Fibroblast of gingiva (primary cell): ENCODE measurements around the gene SMARCA2.

Experiments used
- DNase-seq: peaks from one replicate; pipeline ENCODE4 v3.0.0-alpha.2; 2011; ENCODE audit warnings: low read depth

SMARCA2 gene

DNA sequence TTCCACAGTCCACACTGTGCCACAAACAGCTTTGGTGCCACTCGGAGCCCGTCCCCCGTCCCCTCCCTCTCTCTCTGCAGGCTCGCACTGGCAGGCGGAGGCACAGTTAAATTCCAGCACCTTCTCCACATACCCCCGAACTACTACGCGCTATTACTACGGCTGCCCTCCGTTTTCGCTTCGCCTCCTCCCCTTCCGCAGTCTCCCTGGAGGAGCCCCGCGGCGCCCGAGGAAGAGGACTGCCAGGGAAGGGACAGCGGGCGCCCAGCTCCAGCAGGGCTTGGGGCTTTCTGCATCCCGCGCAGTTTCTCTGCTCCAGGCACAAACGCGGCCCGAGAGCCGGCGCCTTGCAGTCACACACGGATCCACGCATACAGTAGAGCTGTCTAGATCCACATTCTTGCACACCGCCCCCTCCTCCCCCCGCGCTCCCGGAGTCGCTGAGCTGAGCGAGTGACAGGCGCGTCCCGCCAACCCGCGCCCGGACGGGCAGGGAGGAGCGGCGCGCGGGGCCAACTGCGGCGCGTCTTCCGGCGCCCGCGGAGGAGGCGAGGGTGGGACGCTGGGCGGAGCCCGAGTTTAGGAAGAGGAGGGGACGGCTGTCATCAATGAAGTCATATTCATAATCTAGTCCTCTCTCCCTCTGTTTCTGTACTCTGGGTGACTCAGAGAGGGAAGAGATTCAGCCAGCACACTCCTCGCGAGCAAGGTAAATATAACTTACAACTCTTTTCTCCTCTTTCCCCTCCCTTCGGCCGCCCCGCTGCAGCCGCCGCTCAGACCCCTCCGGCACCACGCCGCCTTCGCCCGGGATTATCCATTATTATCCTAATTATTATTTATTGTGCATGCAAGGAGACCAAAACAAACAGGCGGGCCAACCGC, at the start of gene SMARCA2:
TSS of gene SMARCA2 (plus strand) at position 652 of the 885 bp plus-strand sequence. CDS start 13,676 bp downstream, outside the sequence.
- DNase-seq, result peak; percentile 97

DNA sequence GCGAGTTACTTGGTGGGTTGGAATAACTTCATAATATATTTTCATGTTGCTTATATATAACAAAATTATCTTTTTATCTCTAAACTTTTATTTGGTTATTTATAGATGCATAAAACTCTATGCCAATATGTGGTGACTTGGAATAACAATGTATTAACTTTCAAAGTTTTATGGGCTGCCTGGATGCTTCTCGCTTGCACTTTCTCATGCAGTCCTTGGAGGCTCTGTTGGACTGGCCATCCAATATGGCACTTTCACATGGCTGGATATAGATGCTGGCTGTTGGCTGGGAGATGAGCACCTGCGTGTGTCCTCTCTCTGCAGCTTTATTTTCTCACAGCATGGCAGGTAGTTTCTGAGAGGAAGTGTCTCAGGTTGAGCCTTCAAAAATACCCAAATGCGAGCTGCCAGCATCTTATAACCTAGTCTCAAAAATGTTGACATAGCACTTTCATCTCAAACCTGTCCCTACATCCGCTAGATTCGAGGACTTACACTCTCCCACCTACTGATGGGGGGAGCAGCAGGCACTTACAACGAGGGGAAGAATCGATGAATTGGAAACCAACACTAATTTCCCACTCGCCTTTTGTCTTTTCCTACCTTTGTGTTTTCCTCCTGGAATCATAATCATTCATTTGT, 48.3 kb upstream of the SMARCA2 start:
- DNase-seq, result no peak

DNA sequence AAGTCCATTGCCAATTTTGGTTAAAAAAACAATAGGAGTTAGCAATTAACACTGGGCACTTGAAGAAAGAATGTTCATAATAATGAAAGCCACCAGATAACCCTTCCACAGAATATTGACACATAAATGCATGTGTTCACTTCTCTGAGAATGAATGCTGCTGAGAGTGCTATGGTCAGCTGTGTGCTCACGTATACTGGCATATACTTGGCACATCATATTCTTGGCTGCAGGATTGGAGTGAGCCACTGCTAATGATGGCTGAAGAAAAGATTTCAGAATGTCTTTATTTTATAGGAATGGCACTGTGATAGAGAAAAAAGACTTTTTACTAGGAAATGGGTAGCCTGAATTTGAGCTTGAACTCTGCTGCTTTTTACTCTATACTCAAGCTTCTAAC, 46.0 kb upstream of the SMARCA2 start:
- DNase-seq, result no peak

DNA sequence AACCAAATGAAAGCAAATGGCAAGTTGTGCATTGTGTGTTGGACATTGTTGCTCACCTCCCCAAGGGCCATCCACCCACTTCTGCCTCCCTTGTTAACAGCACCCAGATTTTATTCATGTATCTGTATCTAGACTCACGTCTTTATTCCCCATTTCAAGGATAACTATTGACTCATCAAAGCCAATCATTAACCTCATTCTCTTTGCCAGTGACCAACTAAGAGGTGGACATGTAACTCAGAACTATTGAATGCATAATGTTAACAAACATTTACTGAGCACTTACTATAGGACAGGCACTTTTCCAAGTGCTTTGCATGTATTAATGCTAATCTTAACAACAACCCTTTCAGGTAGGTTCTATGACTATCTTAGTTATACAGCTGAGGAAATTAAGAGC, 45.2 kb upstream of the SMARCA2 start:
- no peak for DNase-seq

DNA sequence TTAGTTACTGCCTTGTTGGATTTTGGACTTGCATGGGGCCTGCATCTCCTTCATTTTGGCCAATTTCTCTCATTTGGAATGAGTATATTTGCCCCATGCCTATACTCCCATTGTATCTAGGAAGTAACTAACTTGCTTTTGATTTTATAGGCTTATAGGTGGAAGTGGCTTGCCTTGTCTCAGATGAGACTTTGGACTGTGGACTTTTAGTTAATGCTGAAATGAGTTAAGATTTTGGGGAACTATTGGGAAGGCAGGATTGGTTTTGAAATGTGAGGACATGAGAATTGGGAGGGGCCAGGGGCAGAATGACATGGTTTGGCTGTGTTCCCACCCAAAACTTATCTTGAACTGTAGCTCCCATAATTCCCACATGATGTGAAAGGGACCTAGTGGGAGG, 42.5 kb upstream of the SMARCA2 start:
- DNase-seq, result no peak

DNA sequence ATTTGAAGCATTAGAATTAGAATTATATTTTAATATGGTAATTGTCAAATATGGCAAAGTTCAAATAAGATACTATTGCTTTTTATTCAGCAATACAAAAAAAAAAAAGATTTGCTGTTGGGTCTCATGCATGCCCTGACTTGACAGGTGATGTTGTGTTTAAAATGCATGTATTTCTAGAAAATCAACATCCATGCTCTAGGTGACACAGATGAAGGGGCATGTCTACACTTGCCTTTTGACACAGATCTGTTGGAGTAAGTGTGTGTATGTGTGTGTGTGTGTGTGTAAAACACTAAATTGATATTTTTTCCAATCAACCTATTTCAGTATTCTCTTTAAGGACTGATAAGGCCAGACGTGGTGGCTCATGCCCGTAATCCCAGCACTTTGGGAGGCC, 38.1 kb upstream of the SMARCA2 start:
- no peak for DNase-seq

DNA sequence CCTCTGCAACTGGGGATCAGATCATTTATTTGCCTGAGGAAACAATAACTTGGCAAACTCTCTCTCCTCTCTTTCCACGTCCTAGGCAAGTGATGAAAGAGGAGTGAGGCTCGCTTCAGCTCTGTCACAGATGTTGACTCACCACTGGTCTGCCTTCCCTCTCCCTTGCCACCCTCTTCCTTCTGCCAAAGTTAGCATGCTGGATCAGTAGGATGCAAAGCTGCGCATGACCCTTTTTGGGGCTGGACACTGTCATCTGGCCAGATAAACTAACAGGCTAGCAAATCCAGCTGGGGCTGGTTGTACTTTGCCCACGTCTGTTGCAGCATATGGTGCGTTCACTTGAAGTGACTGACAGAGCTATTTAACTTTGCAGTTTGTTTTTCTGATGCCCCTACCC, 36.2 kb upstream of the SMARCA2 start:
- DNase-seq, result peak; percentile 92

DNA sequence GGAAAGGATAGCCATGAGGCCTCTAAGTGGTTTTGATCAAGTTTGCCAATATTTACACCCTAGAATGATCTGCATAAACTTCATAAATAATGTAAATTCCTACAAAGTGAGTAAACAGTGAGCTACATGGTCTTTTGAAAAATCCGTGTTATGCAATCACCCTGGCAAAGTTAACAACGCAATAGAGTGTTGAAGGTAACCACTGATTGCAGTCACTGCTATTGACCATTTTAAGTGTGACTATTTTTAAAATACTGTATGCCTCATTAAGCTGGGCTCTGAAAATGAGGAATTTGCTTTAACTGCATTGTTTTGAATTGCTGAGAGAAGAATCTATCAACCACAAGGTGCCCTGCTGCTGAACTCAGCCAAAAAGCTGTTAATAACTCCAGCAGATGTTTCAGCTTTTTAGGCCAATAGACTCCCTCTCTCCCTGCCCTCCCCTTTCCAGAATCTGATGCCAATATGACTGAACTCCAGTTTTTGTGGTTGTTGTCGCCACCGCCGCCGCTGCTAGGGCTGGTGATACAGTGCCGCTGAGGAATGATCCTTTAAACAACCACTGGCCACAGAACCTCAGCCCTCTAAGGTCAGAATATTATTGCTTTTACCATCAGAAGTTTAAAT, 35.3 kb upstream of the SMARCA2 start:
- peak; percentile 91 for DNase-seq

DNA sequence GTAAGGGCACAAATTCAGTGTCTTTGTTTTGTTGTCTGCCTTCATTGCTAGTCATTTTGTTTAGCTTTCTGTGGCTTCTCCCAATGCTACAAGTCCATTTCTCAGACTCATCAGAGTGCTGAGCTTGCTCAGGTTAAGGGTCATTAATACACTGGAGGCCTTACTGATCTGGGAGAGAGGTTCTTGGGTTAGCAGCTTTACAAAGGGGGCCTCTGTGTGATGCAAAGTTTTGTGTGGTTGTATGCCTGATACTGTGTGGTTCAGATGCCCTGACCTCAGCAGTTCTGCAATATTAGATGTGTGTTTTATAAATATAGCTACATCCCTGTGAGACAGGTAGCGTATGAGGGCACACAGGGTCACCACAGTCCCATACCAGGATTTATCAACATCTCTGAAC, 34.8 kb upstream of the SMARCA2 start:
- DNase-seq, result no peak

DNA sequence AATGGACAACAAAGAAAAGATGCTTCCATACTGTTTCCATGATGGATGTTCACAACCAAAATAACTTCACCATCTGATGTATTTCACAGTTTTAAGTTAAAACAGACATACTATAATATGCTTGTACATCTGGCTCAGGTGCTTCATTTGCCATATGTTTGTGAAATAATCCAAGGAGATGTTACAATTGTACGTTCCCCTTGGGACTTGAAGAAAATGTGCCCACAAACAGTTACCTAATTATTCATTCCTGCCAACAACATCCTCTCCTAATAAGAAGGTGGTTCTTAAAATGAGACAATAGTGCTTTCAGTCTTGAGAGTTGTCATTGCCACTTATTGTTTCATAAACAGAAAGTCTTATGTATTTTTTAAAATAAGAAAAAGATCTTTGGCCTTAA, 33.1 kb upstream of the SMARCA2 start:
- DNase-seq, result no peak

DNA sequence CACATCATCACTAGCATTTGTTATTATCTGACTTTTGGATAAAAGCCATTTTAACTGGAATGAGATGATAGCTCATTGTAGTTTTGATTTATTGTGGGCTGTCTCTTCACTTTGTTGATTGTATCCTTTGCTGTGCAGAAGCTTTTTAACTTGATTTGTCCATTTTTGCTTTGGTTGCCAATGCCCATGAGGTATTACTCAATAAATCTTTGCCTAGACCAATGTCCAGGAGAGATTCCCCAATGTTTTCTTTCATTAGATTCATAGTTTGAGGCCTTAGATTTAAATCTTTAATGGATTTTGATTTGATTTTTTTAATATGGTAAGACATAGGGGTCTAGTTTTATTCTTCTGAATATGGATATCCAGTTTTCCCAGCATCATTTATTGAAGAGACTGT, 28.8 kb upstream of the SMARCA2 start:
- no peak for DNase-seq

DNA sequence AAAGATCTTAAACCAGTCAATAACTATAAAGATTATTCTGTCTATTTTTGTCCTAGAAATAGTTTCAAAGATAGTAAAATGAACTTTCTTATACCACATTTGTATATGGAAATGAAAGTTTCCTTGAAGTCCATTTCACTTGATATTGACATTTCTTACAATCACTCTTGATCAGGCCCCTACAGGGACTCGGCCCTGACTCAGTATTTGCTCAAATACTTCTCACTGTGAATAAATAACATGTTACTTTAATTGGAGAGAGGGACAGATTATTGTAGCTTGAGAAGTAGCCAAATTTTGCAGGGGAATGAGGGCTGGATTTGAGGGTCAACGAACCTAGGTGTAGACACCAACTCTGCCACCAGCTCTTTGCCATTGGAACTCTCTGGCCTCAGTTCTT, 25.6 kb upstream of the SMARCA2 start:
- DNase-seq, result no peak

DNA sequence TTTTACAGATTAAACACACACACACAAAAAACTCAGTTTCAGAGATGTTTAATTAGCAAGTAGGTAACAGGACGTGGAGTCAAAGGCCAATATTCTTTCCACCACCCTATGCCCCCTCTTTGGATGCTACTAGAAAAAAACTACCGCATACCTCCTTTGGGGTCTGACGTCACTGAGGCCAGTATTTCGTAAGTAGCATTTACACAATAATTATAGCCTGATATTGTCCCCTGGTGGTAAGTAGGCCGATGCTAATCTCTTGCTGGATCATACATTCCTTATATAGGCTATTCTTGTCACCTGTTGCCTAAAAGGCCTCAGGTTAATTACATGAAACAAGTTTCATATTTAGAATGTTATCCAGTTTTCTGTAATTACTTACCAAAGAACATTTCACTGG, 21.0 kb upstream of the SMARCA2 start:
- no peak for DNase-seq

DNA sequence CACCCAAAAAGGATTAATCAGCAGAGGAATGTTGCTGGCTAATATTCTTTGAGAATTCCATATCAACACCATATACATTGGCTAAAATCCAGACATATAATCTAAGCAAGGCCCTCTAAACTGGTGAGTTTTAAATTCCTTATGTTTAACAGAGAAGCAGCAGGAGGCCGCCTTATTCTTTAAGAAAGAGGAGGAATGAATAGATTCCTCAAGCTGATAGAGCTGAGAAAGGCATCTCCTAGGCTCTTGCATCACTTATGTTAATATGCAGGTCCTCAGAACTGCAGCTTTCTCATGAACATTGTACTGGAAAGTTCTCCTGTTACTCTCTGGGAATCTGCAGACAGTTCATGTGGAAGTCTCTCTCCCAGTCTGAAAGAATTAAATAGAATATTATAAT, 20.1 kb upstream of the SMARCA2 start:
- no peak for DNase-seq

DNA sequence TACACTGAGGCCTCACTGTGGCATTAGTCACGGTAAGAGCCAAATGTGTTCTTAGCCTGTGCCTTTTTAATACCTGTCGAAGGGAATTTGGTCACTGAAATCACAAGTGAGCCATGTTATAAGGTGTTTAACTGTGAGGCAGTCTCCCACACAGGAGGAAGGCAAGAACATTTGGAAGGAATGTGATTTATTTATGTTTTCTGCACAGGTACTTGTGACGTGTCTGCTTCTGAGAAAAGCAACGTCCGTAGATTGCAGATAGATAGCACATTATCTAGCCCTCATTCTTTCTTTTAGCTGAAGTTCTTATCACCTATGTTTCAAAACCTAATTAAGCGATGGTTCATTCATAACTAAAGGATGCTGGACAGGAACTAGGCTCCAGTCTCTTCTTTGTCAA, 19.0 kb upstream of the SMARCA2 start:
- no peak for DNase-seq

DNA sequence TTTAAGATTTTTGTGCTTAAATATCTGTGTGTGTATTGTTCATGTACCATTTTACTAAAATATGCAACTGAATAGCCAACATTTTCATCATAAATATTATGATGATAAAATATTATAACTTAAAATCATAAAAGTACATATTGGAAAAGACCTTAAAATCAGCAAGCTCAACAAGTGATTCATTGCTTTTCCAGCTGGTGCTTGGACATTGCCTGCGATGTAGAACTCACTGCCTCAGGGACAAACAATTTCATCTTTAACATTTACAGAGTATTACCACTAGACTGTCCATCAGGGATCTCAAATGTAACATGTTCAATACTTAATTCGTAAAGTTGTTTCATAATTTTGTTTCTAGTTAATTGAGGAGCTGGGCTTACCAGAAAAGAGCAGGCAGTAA, 17.5 kb upstream of the SMARCA2 start:
- no peak for DNase-seq

DNA sequence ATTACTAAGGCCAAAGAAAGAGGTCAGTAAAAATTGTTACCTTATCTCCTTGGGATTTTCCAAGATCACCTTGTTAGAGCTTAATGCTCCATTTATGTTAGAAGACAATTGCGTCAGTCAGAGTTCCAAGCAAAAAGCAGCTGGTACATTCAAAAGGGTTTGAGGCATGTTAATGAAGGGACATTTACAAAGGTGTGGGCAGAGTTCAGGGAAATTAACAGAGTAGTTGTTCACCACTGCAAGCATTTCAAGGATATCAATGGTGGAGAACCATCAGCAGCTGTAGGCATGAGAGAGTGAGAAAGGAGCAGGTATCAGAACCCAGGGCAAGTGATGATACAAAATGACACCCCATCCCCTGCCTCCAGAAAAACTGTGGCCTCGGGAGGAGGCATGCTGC, 17.0 kb upstream of the SMARCA2 start:
- DNase-seq, result no peak

DNA sequence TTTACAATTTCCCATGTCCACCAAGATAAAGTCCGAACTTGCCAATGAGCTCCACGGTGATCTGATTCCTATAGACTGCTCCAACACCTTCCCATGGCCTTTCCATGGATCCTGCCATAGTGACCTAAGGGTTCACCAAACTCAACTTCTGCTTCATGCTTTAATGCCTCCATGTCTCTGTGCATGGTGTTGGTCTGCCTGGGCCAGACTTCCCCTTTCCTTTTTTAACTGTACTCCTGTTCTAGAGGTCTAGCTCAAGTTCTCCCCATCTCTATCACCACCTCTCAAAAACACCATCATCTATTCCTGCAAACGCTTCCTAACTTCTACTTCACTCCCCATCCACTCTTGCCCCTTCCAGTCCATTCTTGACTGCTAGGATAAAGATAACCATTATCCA, 14.8 kb upstream of the SMARCA2 start:
- no peak for DNase-seq

DNA sequence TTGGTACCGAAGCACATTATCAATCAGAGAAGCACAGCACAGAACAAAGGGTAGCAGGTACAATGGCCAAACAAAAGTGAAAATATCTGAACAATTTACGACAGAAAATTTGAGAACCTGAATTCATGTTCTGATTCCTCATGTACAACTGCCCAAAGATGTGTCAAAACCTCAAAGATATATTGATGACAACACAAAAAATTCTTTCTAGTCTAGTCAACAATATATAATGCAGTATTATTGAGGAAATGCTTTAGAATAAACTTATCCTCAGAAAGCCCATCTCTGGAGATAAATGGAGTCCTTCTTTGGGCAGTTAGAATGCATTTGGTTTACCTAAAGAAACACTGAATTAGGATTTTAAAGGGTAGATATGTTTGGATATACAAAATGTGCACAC, 6.8 kb upstream of the SMARCA2 start:
- no peak for DNase-seq

DNA sequence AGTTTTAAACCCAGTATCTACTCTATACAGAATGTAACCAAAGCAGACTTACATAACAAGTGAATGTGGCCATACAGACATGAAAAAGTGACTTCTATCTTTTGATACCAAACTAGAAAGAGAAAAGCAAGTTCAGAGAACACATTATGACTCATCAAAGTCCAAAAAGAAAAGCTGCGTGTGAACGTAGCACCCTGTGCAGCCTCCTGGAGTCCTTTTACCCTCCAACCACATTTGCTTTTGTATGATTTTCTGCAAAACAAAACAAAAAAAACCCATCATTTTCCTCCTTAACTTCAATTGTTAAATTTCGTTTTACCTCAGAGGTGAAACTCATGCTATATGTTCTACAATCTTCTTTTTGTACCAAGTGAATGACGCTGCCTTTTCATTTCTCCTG, 2.8 kb upstream of the SMARCA2 start:
- no peak for DNase-seq

DNA sequence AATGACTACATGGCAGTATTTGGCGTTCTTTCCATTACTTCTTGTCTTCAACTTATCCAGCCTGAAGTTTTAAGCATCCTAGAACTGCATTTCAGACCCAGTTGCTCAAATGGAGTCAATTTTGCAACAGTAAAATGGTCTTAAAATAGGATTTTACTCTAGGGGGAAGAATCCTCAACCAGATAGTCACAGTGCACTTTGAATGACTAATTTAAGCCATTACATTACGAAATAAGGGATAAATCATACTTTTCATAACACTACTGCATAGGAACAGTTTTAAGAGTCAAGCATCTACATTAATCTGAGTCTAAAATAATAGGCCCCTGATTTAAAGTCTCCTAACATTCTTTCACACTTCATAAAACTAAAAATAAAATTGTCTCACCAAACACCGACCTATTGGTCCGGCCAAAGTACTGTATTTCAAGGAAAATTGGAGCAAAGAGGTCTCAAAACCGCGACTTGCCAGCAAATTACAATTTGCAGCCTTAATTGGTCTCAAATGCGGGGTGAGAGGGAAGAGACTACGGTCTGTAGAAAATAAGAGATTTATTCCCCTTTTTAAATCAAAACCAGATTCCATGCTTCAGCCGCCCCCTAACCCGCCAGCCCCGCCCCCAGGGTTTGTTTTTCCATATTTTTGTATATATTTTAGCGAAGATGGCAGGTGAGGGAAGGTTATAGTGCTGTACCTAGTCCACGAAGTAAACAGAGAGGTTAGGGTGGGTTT, 1.2 kb upstream of the SMARCA2 start:
- peak; percentile 78 for DNase-seq

DNA sequence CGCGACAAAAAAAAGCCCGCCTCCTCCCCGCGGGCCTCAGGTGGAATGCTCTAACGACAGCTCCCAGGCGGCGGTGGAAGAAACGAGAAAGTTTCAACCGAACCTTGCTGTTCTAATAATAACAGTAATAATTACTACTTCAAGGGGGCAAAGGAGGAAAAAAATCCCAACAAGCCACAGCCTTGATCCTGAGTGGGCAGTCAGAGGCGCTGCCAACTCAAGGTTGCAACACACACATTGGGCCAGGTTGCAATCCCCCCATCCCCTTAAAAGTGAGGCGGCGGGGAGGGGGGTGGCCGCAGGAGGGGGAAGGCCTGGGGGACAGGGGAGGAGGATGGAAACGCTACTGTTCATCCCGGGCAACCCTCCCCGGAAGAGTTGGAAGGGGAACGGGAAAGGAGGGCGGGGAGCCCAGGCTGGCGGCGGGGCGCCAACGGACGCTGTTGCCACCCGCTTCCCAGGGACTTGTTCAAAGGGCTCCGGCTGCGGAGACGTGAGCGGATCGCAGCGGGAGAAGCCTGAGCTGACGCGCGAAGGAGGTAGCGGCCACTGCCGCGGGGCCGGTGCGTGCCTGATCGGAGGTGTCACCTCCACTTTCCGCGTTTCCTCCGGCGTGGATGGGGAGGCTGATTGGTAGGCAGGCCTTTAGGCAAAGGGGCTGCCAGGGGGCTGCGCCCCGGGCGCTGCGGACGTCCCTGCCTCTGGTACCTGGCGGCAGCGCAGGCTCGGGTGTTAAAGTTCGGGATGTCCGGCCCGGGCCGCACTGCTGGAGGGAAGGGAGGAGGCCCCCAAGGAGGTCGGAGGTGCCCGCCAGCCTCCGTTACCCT, 647 bp downstream of the SMARCA2 start:
- peak; percentile 48 for DNase-seq
